Bronchial epithelial cell (primary cell): ENCODE results near the gene EDAR. TPM values are rescaled to one million over a fixed set of nuclear protein-coding genes. Genes with fewer than 3 reads are reported as not detected.

Experiments used
- DNase-seq: peaks from one replicate; pipeline ENCODE4 v3.0.0-alpha.2; 2010; ENCODE audit warnings: low read depth
- FAIRE-seq: peaks from 2 replicates; lab custom pipeline; 2011; peaks lifted over from hg19 to GRCh38; lab: Jason Lieb, UNC
- H3K27me3 ChIP-seq: 2 replicates; pipeline ENCODE4 v1.5.1; 2011; ENCODE audit warnings: low read length; ENCODE audit not compliant: control insufficient read depth, insufficient read depth
- H3K36me3 ChIP-seq: 2 replicates; pipeline ENCODE4 v1.5.1; 2011; ENCODE audit warnings: low read length; ENCODE audit not compliant: control insufficient read depth, insufficient read depth
- H3K4me3 ChIP-seq: 2 replicates; pipeline ENCODE4 v1.5.1; 2011; ENCODE audit warnings: mild to moderate bottlenecking, low read depth, low read length, control low read depth
- total RNA-seq: library from RNA; depleted of rRNA; stranded (reverse); fragments of >200 nt; gene quantifications from 2 replicates; pipeline ENCODE4 v1.2.1, GENCODE V29; 2014
- TF ChIP-seq, protein P1 (sequence below): IDR thresholded peaks from 2 replicates; pipeline ENCODE4 v1.5.1; 2011; ENCODE audit warnings: mild to moderate bottlenecking, moderate library complexity, low read length, control low read depth, inconsistent platforms; ENCODE audit not compliant: insufficient read depth, severe bottlenecking

The EDAR gene
- total RNA-seq, 1 donor from 2014 or later, result under 0.01 TPM

DNA sequence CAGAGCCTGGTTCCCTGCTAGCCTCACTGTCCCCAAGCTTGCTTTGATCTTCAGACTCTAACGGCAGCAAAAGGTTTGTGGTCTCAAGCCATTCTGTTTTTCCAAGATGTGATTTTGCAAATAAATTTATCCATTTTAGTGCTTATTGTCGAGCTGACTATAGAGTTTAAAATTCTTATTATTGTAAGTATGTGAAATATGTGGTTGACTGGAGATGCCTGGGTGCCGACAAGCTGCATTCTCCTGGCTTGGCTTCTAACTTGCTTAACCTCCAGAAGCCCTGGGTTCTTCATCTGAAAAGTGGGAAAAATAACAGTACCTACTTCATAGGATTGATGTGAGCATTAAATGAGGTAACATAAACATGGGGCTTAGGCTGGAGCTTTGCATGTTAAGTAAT, 9.9 kb upstream of the EDAR start:
- FAIRE-seq, result no peak
- DNase-seq, result no peak
- H3K27me3 ChIP-seq, result no peaks in the 10 kb centered on the region
- H3K36me3 ChIP-seq, result no peaks in the 10 kb centered on the region
- TF ChIP-seq, protein P1, sequence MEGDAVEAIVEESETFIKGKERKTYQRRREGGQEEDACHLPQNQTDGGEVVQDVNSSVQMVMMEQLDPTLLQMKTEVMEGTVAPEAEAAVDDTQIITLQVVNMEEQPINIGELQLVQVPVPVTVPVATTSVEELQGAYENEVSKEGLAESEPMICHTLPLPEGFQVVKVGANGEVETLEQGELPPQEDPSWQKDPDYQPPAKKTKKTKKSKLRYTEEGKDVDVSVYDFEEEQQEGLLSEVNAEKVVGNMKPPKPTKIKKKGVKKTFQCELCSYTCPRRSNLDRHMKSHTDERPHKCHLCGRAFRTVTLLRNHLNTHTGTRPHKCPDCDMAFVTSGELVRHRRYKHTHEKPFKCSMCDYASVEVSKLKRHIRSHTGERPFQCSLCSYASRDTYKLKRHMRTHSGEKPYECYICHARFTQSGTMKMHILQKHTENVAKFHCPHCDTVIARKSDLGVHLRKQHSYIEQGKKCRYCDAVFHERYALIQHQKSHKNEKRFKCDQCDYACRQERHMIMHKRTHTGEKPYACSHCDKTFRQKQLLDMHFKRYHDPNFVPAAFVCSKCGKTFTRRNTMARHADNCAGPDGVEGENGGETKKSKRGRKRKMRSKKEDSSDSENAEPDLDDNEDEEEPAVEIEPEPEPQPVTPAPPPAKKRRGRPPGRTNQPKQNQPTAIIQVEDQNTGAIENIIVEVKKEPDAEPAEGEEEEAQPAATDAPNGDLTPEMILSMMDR, result no peak
- H3K4me3 ChIP-seq, result no peak overlapping the region

DNA sequence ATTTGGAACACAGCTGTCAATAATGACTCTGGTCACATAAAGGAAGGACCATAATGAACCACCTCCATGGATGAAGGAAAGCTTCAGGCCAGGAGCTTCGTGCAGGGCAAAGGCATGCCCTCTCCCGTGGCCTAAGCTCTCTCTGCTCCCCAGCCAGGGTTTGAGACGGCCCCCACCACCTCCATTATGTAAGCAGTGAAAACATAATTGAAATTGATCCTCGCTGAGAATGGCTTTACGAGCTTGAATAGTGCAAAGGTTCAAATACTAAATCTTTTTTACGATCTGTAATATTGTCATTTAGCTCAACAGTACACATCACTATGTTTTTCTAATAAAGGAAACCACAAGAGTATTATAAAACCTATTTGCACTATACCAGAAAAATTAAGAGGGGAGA, 5.2 kb upstream of the EDAR start:
- Histone ChIP-seq H3K27me3 (no peaks in the 10 kb centered on the region), H3K36me3 (no peaks in the 10 kb centered on the region), H3K4me3 (no peak overlapping the region)
- DNase-seq (no peak), FAIRE-seq (no peak)
- TF ChIP-seq, protein P1, result no peak

DNA sequence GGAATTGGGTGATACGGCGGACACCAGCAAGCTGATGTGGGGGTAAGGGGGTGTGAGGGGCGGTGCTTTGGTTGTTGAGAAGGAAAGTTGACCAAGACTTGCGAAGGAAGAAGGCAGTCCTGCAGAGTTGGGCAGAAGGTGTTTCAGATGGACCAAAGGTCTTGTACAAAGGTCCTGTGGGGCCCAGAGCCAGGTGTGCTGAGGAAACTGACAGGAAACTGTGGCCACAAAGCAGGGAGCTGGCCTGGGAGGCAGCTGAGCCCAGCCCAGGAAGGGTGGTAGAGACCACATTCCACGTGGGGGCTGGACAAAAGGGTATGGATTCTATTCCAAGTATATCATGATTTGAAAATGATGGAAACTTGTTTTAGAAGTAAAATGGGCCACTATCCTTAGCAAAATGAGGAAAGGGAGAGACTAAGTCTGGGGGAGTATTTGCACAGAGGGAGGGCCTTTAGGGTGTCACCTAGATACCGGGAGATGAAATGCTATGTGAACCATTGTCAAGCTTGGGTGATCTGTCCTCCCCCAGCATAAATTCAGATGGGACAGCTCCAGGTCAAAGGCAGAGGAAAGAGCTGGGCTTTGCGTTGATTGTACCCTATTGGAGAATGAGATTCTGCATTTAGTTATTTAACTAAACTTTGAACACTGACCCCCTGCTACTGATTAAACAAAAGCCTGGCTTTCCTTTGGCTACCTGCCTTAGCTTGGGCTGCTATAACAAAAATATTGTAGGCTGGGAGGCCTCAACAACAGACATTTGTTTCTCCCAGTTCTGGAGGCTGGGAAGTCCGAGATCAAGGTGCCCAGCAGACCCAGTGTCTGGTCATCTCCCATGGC, 4.3 kb upstream of the EDAR start:
- FAIRE-seq (no peak), DNase-seq (no peak)
- TF ChIP-seq, protein P1, result no peak

DNA sequence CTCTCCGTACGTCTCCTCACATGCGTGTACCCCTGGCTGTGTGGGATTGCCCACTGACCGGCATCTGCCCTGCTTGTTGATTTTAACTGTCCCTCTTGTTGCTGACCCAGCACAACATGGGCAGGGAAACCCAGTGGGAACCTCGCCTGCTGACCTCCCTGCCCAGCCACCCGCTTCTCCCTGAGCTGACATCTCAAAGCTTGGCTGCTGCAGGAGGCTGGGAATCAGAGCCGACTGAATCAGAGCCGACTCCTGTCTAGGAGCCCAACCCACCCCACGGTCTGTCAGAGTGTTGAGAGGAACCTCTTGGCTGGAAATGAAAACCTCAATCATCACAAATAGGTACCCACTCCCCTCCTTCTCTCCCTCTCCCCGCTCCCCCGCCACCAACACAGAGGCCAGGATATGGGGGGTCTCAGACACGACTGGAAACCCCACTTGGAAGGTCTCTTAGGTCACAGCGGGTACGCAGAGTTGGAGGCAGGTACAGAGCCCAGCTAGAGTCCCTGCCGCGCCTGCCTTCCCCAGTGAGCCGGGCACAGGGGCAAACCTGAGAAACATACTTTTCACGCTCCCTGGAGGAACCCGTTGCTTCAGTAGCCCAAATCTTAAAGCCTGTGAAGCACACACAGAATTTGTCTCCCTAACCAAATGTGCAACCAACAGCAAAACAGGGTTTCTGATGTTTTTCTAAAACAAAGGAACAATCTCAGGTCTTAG, 784 bp downstream of the EDAR start:
- TF ChIP-seq, protein P1, result no peak
- peak overlapping the region; percentile 38 for H3K4me3 ChIP-seq
- no peaks in the 10 kb centered on the region for H3K36me3 ChIP-seq
- DNase-seq, result peak; percentile 51
- H3K27me3 ChIP-seq, result peaks cover 7% of the 10 kb centered on the region
- FAIRE-seq, result no peak

More for the DNA sequence above, 4.3 kb upstream of the EDAR start:
- no peaks in the 10 kb centered on the region for H3K36me3 ChIP-seq
- H3K4me3 ChIP-seq, result no peak overlapping the region
- no peaks in the 10 kb centered on the region for H3K27me3 ChIP-seq

DNA sequence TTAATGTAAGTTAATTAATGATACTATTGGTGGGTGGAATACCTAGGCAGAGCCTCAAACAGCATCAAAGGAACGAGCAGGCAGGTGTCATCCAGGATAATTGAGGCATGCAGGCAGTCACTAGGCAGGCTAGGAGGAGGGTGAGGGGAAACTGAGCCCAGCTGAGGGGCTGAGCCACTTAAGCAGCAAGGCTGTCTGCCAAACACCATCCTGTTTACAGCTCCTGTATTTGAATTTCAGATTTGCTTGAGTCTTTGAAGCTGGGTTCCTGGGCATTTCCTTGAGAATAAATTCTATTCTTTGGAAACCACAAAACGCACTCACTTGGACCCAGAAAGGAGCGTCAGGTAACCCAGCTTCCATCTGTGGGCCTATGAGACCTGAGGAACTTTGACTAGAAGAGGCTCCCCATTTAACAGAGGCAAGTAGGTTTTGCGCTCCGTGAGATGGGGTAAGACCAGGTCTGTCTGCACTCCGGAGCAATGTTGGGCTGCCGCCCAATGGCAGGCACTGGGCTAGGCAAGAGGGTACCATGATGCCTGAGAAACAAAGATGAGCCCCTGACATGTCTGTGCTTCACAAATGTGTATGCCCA, 2.0 kb downstream of the EDAR start:
- Histone ChIP-seq H3K4me3 (no peak overlapping the region), H3K36me3 (no peaks in the 10 kb centered on the region), H3K27me3 (peaks cover 8% of the 10 kb centered on the region)
- TF ChIP-seq, protein P1, result peak; percentile 27
- no peak for DNase-seq
- no peak for FAIRE-seq
